ENCODE data around the gene WWOX. TPM values are rescaled to one million over a fixed set of nuclear protein-coding genes. Genes with fewer than 3 reads are reported as not detected.

Gene WWOX
- polyA plus RNA-seq, 1 donor from 2014 or later: 25.6 TPM

DNA sequence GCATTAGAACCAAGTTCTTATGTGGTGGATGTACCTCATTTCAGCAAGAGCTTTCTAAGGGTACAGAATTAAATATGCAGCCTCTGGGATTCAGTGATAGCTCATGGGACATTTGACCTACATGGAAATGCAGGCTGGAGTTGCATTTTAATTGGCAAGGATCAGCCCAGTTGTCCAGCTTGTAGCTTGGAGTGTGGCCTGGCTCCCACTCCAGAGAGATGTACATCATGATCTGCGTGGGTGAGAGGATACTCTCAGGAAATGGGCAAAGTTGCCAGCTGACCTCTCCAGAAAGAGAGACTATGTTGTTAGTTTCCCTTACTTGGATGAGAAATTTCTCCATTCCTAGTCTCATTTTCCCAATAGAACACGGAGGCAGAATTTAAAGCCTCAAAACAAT lies 945.7 kb downstream of the WWOX start:
- Histone ChIP-seq H3K79me2 (replicated peaks; ENCODE audit: insufficient read depth, low read length) (no peaks in the 10 kb centered on the region), H3K9me3 (ENCODE audit: low read length) (no peaks in the 10 kb centered on the region), H2AFZ (ENCODE audit: low read depth, low read length) (no peak overlapping the region), H3K27me3 (ENCODE audit: insufficient read depth, low read depth, low read length) (no peaks in the 10 kb centered on the region), H3F3A (ENCODE audit: insufficient read depth, low read length, poor library complexity, severe bottlenecking) (no peaks in the 10 kb centered on the region), H3K27ac (ENCODE audit: low read length) (no peak overlapping the region), H3K9ac (ENCODE audit: low read length) (no peak overlapping the region), H4K20me1 (ENCODE audit: insufficient read depth) (no peaks in the 10 kb centered on the region), H3K4me3 (ENCODE audit: low read length) (no peak overlapping the region), H3K4me2 (ENCODE audit: low read length) (no peak overlapping the region), H3K36me3 (ENCODE audit: insufficient read depth, low read length) (no peaks in the 10 kb centered on the region), H3K9me2 (ENCODE audit: insufficient read depth, low read length) (no peaks in the 10 kb centered on the region)
- TF ChIP-seq EP300 (conservative IDR thresholded peaks at IDR 0.05; ENCODE audit: poor library complexity, severe bottlenecking) (no peak), SMC3 (conservative IDR thresholded peaks at IDR 0.05; ENCODE audit: poor library complexity) (no peak), TAF1 (IDR thresholded peaks at IDR 0.05; ENCODE audit: low read depth) (no peak), POLR2AphosphoS5 (IDR thresholded peaks at IDR 0.05) (no peak), RAD21 (conservative IDR thresholded peaks at IDR 0.05) (no peak), EZH2 (IDR thresholded peaks at IDR 0.05; ENCODE audit: borderline replicate concordance, insufficient read depth, low read length, poor library complexity, severe bottlenecking) (no peak), MXI1 (conservative IDR thresholded peaks at IDR 0.05; ENCODE audit: poor library complexity, severe bottlenecking) (no peak)
- TF ChIP-seq, protein P1, sequence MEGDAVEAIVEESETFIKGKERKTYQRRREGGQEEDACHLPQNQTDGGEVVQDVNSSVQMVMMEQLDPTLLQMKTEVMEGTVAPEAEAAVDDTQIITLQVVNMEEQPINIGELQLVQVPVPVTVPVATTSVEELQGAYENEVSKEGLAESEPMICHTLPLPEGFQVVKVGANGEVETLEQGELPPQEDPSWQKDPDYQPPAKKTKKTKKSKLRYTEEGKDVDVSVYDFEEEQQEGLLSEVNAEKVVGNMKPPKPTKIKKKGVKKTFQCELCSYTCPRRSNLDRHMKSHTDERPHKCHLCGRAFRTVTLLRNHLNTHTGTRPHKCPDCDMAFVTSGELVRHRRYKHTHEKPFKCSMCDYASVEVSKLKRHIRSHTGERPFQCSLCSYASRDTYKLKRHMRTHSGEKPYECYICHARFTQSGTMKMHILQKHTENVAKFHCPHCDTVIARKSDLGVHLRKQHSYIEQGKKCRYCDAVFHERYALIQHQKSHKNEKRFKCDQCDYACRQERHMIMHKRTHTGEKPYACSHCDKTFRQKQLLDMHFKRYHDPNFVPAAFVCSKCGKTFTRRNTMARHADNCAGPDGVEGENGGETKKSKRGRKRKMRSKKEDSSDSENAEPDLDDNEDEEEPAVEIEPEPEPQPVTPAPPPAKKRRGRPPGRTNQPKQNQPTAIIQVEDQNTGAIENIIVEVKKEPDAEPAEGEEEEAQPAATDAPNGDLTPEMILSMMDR (IDR thresholded peaks at IDR 0.05; ENCODE audit: poor library complexity, severe bottlenecking): no peak
- TF ChIP-seq, protein P2, sequence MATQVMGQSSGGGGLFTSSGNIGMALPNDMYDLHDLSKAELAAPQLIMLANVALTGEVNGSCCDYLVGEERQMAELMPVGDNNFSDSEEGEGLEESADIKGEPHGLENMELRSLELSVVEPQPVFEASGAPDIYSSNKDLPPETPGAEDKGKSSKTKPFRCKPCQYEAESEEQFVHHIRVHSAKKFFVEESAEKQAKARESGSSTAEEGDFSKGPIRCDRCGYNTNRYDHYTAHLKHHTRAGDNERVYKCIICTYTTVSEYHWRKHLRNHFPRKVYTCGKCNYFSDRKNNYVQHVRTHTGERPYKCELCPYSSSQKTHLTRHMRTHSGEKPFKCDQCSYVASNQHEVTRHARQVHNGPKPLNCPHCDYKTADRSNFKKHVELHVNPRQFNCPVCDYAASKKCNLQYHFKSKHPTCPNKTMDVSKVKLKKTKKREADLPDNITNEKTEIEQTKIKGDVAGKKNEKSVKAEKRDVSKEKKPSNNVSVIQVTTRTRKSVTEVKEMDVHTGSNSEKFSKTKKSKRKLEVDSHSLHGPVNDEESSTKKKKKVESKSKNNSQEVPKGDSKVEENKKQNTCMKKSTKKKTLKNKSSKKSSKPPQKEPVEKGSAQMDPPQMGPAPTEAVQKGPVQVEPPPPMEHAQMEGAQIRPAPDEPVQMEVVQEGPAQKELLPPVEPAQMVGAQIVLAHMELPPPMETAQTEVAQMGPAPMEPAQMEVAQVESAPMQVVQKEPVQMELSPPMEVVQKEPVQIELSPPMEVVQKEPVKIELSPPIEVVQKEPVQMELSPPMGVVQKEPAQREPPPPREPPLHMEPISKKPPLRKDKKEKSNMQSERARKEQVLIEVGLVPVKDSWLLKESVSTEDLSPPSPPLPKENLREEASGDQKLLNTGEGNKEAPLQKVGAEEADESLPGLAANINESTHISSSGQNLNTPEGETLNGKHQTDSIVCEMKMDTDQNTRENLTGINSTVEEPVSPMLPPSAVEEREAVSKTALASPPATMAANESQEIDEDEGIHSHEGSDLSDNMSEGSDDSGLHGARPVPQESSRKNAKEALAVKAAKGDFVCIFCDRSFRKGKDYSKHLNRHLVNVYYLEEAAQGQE (IDR thresholded peaks at IDR 0.05; ENCODE audit: borderline replicate concordance): no peak

DNA sequence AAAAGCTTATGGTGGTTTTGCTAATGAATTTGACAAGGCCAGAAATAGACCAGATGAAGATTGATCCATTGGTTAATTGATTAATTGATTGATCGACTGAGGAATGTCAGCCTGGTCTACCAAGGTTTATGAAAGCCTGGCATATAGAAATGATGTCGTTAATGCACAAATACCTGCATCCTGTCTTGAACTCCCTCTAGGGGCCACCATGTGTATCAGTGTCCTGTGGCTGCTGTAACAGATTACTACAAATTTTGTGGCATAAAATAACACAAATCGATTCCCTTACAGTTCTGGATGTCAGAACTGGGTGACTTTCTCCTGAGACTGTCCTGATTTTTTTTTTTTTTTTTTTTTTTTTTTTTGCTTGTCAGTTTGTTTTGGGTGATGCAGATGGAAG lies 947.9 kb downstream of the WWOX start:
- TF ChIP-seq, protein P1 (IDR thresholded peaks at IDR 0.05; ENCODE audit: poor library complexity, severe bottlenecking): peak; percentile 43
- no peak for TF ChIP-seq EP300 (conservative IDR thresholded peaks at IDR 0.05; ENCODE audit: poor library complexity, severe bottlenecking)
- TF ChIP-seq MXI1 (conservative IDR thresholded peaks at IDR 0.05; ENCODE audit: poor library complexity, severe bottlenecking): no peak
- TF ChIP-seq, protein P2 (IDR thresholded peaks at IDR 0.05; ENCODE audit: borderline replicate concordance): no peak
- TF ChIP-seq SMC3 (conservative IDR thresholded peaks at IDR 0.05; ENCODE audit: poor library complexity): peak; percentile 15
- TF ChIP-seq EZH2 (IDR thresholded peaks at IDR 0.05; ENCODE audit: borderline replicate concordance, insufficient read depth, low read length, poor library complexity, severe bottlenecking): no peak
- TF ChIP-seq POLR2AphosphoS5 (IDR thresholded peaks at IDR 0.05): no peak
- TF ChIP-seq RAD21 (conservative IDR thresholded peaks at IDR 0.05): peak; percentile 35
- TF ChIP-seq TAF1 (IDR thresholded peaks at IDR 0.05; ENCODE audit: low read depth): no peak
- Histone ChIP-seq H3K79me2 (replicated peaks; ENCODE audit: insufficient read depth, low read length) (no peaks in the 10 kb centered on the region), H3K4me3 (ENCODE audit: low read length) (no peak overlapping the region)

More for the DNA sequence above, 947.9 kb downstream of the WWOX start:
- Histone ChIP-seq H3K4me2 (ENCODE audit: low read length) (no peak overlapping the region), H3K27me3 (ENCODE audit: insufficient read depth, low read depth, low read length) (no peaks in the 10 kb centered on the region), H3K27ac (ENCODE audit: low read length) (no peak overlapping the region), H3K36me3 (ENCODE audit: insufficient read depth, low read length) (no peaks in the 10 kb centered on the region), H2AFZ (ENCODE audit: low read depth, low read length) (no peak overlapping the region), H3K9me3 (ENCODE audit: low read length) (no peaks in the 10 kb centered on the region), H3K9me2 (ENCODE audit: insufficient read depth, low read length) (no peaks in the 10 kb centered on the region), H3F3A (ENCODE audit: insufficient read depth, low read length, poor library complexity, severe bottlenecking) (no peaks in the 10 kb centered on the region), H4K20me1 (ENCODE audit: insufficient read depth) (no peaks in the 10 kb centered on the region), H3K9ac (ENCODE audit: low read length) (no peak overlapping the region)

All from neural cell (in vitro differentiated cells).